C4-2B (cell line): ENCODE results near the gene OMP.

Experiments
- ZFX ChIP-seq: fragments of 450-650 bp; IDR thresholded peaks from 2 replicates; pipeline ENCODE4 v1.6.1; 2017
- TF ChIP-seq, protein P1 (sequence below): fragments of 450-650 bp; conservative IDR thresholded peaks from 2 replicates; pipeline ENCODE4 v1.5.1; 2017; ENCODE audit warnings: mild to moderate bottlenecking

- TF ChIP-seq, protein P1, sequence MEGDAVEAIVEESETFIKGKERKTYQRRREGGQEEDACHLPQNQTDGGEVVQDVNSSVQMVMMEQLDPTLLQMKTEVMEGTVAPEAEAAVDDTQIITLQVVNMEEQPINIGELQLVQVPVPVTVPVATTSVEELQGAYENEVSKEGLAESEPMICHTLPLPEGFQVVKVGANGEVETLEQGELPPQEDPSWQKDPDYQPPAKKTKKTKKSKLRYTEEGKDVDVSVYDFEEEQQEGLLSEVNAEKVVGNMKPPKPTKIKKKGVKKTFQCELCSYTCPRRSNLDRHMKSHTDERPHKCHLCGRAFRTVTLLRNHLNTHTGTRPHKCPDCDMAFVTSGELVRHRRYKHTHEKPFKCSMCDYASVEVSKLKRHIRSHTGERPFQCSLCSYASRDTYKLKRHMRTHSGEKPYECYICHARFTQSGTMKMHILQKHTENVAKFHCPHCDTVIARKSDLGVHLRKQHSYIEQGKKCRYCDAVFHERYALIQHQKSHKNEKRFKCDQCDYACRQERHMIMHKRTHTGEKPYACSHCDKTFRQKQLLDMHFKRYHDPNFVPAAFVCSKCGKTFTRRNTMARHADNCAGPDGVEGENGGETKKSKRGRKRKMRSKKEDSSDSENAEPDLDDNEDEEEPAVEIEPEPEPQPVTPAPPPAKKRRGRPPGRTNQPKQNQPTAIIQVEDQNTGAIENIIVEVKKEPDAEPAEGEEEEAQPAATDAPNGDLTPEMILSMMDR = no peak
- TF ChIP-seq ZFX = no peak
These were observed 41.7 kb downstream of the OMP start for GRCh38 chr11:77144196-77144856.
